Measurements from ENCODE around the gene MLLT3.

Gene MLLT3

DNA sequence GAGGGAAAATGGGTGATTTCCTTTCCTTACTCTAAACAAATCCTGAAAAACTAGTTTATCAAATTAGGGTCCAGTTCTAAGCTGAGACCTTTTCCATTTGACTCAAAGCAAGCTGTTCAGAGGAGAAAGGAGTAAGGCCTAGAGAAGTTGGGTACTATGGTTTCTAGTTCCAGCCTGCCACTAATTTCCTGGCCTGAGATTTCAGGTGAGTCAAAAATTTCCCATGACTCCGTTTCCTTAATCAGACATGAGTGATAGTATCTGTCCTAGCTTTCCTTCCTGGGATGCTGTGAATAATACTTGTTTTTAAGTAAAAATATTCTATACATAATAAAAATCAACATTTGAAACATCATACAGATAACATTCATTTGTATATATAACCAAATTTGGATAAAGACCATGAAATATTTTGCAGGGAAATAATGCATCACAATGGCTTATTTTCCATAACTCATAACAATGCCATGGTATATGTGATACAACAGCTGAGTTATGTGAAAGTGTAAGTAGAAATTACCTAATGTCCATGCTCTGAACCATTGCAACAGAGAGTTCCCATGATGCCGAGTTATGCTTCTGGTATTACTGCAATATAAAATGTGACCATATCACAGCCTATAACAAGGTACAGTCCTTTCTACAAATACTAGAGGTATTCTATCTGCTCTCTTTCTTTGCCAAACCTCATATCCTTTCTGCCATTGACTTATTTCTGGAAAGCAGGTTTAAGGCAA is 142.7 kb downstream of the MLLT3 start:
- no peak for DNase-seq (ENCODE audit: low spot score)

- DNase-seq (ENCODE audit: low spot score) = no peak
Observed at GRCh38 chr9:20478786-20479185, 143.5 kb downstream of the MLLT3 start.

- no peak for DNase-seq (ENCODE audit: low spot score)
Observed at GRCh38 chr9:20477940-20478620, 144.2 kb downstream of the MLLT3 start.

GRCh38 chr9:20476912-20477521 is 145.3 kb downstream of the MLLT3 start:
- DNase-seq (ENCODE audit: low spot score) = no peak

- no peak for DNase-seq (ENCODE audit: low spot score)
Observed at GRCh38 chr9:20474496-20474895, 147.8 kb downstream of the MLLT3 start.

DNA sequence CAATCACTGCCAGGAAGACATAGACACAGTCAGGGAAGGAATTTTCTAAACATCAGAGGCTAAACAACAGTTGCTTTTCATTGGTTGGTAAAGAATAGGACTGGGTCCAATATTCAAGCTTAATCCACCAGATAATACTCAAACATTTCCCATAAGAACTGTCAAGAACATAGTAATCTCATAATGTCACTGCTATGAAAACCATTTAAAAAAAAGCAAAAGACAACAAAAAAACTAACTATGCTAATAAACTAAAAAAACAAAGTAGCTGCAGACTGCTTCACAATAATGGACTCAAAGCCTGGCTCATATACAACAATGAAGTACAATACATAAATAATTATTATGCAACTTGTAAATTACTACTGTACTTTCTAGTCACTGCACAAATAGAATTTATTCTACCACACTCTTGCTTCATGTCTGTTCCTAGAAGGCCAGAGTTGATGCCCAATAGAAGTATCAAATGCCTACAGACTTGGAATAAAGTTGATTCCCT is 148.7 kb downstream of the MLLT3 start:
- no peak for DNase-seq (ENCODE audit: low spot score)

- DNase-seq (ENCODE audit: low spot score) = no peak
Observed at GRCh38 chr9:20472342-20473045, 149.8 kb downstream of the MLLT3 start.

GRCh38 chr9:20466328-20467008 is 155.8 kb downstream of the MLLT3 start:
- no peak for DNase-seq (ENCODE audit: low spot score)

DNA sequence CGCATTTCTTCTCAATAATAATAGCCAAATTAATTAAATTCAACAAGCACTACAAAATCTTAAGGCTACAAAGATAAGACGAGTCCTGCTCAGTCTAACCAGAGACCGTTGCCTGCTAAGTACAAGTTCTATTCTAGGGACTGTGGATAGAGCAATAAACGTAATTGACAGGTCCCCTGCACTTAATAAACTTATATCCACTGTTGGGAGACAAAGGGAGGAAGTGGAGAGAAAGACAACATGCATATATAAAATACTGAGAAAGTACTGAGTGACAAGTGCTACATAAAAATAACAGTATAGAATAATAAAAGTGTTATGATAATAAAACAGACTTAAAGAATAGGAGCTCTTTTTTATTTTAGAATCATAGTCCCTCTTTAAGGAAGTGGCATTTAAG is 158.1 kb downstream of the MLLT3 start:
- DNase-seq (ENCODE audit: low spot score) = no peak

GRCh38 chr9:20463823-20464222 is 158.5 kb downstream of the MLLT3 start:
- no peak for DNase-seq (ENCODE audit: low spot score)

DNA sequence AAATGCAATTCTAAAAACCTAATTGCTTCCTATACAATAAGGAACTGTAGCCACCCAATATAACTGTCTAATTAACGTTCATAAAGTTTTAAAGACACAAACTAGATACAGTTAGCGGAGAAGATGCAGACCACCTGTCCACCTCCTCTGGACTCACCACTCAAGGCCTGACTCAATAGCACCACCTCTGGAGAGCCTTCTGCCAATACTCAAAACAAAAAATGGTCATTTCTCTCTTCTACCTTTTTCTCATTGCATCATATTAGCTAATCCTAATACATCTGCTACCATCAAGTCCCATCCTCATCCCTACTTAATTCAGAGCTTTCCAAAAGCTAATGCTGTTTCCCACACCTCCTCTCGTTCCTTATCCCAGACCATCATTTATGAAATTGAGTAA is 159.9 kb downstream of the MLLT3 start:
- DNase-seq (ENCODE audit: low spot score) = no peak

- no peak for DNase-seq (ENCODE audit: low spot score)
Observed at GRCh38 chr9:20447291-20447690, 175.0 kb downstream of the MLLT3 start.

DNA sequence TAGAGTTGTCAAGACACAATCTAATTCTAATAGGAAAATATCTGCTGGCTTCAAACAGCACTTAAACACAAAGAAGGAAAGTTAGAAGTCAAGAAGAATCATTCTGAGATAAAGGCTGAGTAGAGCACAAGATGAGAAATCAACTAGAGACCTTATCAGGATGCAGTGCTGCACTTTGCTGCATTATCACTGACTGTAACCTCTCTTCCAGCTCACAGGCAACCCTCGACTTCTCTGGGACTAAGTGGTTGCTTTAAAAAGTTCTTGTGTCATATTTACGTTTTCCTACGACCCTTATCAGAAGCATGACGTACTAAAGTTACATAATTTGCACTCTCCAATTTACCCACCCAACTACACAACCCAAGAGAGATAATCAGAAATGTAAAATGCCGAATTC is 176.1 kb downstream of the MLLT3 start:
- no peak for DNase-seq (ENCODE audit: low spot score)

- no peak for DNase-seq (ENCODE audit: low spot score)
Observed at GRCh38 chr9:20442461-20443319, 179.6 kb downstream of the MLLT3 start.

DNA sequence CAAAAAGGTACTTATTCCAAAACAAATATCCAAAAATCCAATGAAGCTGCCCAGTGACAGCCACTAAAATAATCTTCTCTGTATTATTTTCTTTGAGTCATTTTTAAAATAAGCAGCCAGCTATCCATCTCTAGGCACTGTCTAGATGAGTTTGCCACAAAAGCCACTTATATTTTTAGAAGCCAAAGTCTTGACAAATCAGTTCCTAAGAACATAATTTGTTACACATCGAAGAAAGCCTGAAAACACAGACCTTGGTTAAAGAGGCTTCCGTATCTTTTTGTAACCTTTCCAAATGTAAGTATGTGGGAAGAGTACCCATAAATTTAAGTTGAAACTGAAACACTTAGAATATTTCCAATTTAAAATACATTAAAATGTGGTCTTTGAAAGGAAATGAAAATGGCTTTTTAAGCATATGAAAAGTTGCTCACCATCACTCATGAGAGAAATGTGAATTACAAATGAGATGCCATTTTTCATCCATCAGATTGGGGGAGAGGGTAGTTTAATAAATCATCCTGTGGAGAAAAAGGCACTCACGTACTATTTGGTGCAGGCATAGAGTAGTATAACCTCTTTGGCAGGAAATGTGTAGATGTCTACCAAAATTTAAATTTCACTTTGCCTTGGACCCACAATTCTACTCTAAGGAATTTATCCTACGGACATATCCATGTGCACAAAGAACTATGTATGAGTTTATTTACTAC is 180.4 kb downstream of the MLLT3 start:
- DNase-seq (ENCODE audit: low spot score) = no peak

DNA sequence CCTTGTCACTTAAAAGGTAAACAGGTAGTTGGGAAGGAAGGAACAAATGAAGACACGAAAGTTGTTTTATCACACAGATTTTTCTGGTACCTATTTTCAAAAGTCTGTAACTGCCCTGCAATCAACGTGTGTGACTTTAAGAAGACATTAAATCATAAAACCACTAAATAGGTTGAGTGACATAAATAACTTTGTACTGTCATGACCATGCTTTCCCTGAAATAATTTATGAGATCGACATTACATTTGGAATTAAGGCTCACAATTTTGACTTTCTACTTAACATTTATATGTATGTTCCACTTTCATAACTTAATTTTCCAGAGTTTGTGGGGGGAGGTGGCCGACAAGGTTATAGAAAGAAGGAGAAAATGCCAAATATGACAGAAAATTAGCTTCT is 181.1 kb downstream of the MLLT3 start:
- no peak for DNase-seq (ENCODE audit: low spot score)

DNA sequence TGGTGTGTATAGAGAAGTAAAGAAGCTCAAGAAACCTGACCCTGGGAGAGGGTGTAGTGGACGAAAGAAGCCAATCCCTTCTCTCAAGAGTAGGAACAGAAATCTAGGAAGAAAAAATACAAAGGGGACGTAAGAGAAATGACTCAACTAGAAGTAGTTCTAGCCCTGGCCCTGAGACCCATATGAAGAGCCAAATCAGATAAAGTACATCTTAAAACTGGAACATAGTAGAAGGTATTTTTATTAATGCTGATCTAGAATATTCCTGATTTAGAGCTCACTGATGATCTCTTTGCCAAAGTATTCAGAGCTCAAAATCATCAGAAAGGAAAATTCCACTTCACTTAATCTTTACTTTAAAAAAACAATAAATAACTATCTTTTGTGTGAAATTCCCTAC is 184.8 kb downstream of the MLLT3 start:
- no peak for DNase-seq (ENCODE audit: low spot score)

GRCh38 chr9:20436476-20437195 is 185.7 kb downstream of the MLLT3 start:
- DNase-seq (ENCODE audit: low spot score) = no peak

GRCh38 chr9:20428976-20429375 is 193.3 kb downstream of the MLLT3 start:
- no peak for DNase-seq (ENCODE audit: low spot score)
